HG03520 (cell line): ENCODE measurements around the gene HS3ST3A1.

Experiments
- ATAC-seq: cut with Tn5 transposase; IDR thresholded peaks from one replicate; pipeline ENCODE4 v1.9.1; 2021; ENCODE audit warnings: mild to moderate bottlenecking, moderate library complexity; ENCODE audit not compliant: unreplicated experiment

The HS3ST3A1 gene

GRCh38 chr17:13495423-13495822 is 106.3 kb downstream of the HS3ST3A1 start:
- ATAC-seq, result no peak

- no peak for ATAC-seq
These were observed 109.0 kb downstream of the HS3ST3A1 start for GRCh38 chr17:13492737-13493122.

- ATAC-seq, result no peak
These were observed 109.6 kb downstream of the HS3ST3A1 start for GRCh38 chr17:13491916-13492736.

- ATAC-seq, result no peak
These were observed 110.2 kb downstream of the HS3ST3A1 start for GRCh38 chr17:13491491-13491890.

GRCh38 chr17:13490906-13491482 is 110.7 kb downstream of the HS3ST3A1 start:
- no peak for ATAC-seq

- ATAC-seq, result no peak
These were observed 111.3 kb downstream of the HS3ST3A1 start for GRCh38 chr17:13490427-13490826.

GRCh38 chr17:13485327-13485726 is 116.4 kb downstream of the HS3ST3A1 start:
- ATAC-seq, result no peak

GRCh38 chr17:13484020-13484419 is 117.7 kb downstream of the HS3ST3A1 start:
- ATAC-seq, result no peak

GRCh38 chr17:13480877-13481276 is 120.9 kb downstream of the HS3ST3A1 start:
- no peak for ATAC-seq

GRCh38 chr17:13478326-13478830 is 123.4 kb downstream of the HS3ST3A1 start:
- no peak for ATAC-seq

- ATAC-seq, result no peak
These were observed 124.5 kb downstream of the HS3ST3A1 start for GRCh38 chr17:13477180-13477611.

GRCh38 chr17:13476720-13477119 is 125.0 kb downstream of the HS3ST3A1 start:
- no peak for ATAC-seq

- ATAC-seq, result no peak
These were observed 126.0 kb downstream of the HS3ST3A1 start for GRCh38 chr17:13475574-13476223.

GRCh38 chr17:13474073-13474800 is 127.5 kb downstream of the HS3ST3A1 start:
- no peak for ATAC-seq

GRCh38 chr17:13465678-13466077 is 136.1 kb downstream of the HS3ST3A1 start:
- ATAC-seq, result no peak

GRCh38 chr17:13462673-13463124 is 139.0 kb downstream of the HS3ST3A1 start:
- ATAC-seq, result no peak

- no peak for ATAC-seq
These were observed 139.6 kb downstream of the HS3ST3A1 start for GRCh38 chr17:13462146-13462545.

- no peak for ATAC-seq
These were observed 141.3 kb downstream of the HS3ST3A1 start for GRCh38 chr17:13460261-13461000.

- no peak for ATAC-seq
These were observed 143.9 kb downstream of the HS3ST3A1 start for GRCh38 chr17:13457783-13458182.
